ENCODE measurements around the gene ALPK3. TPM values are rescaled to one million over a fixed set of nuclear protein-coding genes. Genes with fewer than 3 reads are reported as not detected.

Gene ALPK3
- total RNA-seq, 4 donors from 2014 or later, result 0.42 to 1.4 (median 0.46) TPM

DNA sequence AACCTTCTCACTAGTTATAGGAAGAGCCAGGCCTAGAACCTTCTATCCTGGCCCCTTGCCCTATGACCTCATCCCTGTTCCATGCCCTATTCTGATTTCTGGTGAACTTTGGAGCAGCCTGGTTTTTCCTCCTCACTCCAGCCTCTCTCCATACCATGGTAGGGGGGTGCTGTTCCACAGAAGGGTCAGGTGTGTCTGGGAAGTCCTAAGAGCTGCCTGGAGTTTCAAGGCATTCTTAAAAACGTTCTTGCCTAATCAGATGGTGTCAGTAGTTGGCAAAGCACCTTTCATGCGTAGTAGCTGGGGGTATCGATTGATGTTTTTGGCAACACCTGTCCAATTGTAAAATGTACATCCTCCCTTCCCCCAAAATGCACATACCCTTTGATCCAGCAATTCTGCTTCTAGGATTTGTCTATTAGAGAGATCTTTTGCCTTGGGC, 16.8 kb upstream of the ALPK3 start:
- intact Hi-C loops (cut with DNase I; ENCODE audit: low total_unique reads), result no loop called here
- TF ChIP-seq POLR2A (IDR thresholded peaks at IDR 0.05), result no peak
- TF ChIP-seq, protein P1, sequence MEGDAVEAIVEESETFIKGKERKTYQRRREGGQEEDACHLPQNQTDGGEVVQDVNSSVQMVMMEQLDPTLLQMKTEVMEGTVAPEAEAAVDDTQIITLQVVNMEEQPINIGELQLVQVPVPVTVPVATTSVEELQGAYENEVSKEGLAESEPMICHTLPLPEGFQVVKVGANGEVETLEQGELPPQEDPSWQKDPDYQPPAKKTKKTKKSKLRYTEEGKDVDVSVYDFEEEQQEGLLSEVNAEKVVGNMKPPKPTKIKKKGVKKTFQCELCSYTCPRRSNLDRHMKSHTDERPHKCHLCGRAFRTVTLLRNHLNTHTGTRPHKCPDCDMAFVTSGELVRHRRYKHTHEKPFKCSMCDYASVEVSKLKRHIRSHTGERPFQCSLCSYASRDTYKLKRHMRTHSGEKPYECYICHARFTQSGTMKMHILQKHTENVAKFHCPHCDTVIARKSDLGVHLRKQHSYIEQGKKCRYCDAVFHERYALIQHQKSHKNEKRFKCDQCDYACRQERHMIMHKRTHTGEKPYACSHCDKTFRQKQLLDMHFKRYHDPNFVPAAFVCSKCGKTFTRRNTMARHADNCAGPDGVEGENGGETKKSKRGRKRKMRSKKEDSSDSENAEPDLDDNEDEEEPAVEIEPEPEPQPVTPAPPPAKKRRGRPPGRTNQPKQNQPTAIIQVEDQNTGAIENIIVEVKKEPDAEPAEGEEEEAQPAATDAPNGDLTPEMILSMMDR (IDR thresholded peaks at IDR 0.05), result no peak
- DNase-seq (ENCODE audit: low spot score in 2 of 2), result peak in 1 of 2 donors; percentile 25
- WGBS, 2 donors, result 84 to 92% methylated on average over 3 of the region's 3 CpGs
- no peak overlapping the region for H3K4me3 ChIP-seq (ENCODE audit: low read depth, poor library complexity, severe bottlenecking)

DNA sequence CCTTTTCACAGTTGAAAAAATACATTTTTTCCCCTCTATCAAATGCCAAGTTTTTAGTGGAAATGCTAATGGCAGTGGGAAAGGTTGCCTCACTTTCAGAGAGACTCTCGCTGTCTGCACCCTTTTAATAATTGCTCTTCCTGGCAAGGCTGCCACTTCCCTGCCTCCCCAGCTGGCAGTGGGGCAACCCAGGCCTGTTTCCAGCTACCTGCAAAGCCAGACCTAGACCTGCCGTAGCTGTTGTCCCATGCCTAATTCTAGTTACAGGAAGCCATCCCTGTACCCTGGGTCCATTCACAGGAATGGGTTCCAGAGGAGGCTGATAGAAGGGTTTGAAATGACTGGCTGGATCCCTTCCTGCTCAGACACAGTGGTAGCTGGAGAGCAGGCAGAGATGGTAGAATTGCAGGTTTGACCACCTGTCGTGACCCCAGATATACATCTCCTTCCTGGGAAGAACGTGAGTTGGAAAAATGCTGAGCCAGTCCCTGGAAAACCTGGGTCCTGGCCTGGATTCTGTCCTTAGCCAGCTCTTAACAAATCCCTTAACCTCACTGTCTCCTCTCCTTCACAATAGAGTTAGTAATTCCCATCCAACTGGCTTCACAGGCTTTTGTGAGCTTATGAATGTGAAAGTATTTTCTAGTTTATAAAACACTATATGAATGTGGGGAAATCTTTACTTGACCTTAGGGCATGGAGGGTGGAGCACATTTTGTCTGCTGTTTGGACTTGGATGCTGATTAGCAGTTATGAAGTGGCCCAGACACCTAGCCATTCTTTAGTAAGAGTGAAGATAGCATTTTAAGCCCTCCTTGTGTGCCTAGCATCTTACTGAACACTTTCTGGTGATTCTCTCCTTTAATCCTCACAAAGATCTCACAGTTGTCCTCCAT, 12.9 kb upstream of the ALPK3 start:
- peak in 1 of 2 donors; percentile 63 for DNase-seq (ENCODE audit: low spot score in 2 of 2)
- WGBS, 2 donors, result 35 to 48% methylated on average over 4 of the region's 4 CpGs
- H3K4me3 ChIP-seq (ENCODE audit: low read depth, poor library complexity, severe bottlenecking), result no peak overlapping the region
- no peak for TF ChIP-seq POLR2A (IDR thresholded peaks at IDR 0.05)
- TF ChIP-seq, protein P1 (IDR thresholded peaks at IDR 0.05), result no peak
- intact Hi-C loops (cut with DNase I; ENCODE audit: low total_unique reads), result no loop called here

DNA sequence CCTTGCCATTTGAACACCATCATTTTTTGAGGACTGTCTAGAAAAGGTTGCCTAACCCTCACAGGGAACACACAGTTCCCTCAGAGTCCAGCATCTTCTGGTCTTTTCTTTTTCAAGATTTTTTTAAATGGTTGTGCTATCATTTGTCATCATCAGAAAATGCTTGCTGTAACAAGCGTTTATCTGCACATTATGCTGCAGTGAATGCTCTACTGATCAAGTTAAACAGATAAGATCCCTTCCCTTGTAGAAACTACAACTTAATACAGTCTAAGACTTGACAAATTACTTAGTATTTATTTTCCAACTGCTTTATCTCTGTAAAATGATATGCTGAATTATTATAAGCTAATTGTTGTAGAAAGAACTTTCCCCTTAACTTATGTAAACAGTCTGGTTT, 11.9 kb upstream of the ALPK3 start:
- WGBS, 2 donors, result 55 to 73% methylated on average over 1 of the region's 1 CpG
- intact Hi-C loops (cut with DNase I; ENCODE audit: low total_unique reads), result no loop called here
- DNase-seq (ENCODE audit: low spot score in 2 of 2), result no peak
- no peak overlapping the region for H3K4me3 ChIP-seq (ENCODE audit: low read depth, poor library complexity, severe bottlenecking)
- TF ChIP-seq POLR2A (IDR thresholded peaks at IDR 0.05), result no peak
- TF ChIP-seq, protein P1 (IDR thresholded peaks at IDR 0.05), result no peak

- TF ChIP-seq POLR2A (IDR thresholded peaks at IDR 0.05), result no peak
- TF ChIP-seq, protein P1 (IDR thresholded peaks at IDR 0.05), result no peak
- 68 to 81% methylated on average over 3 of the region's 3 CpGs for WGBS, 2 donors
- no peak overlapping the region for H3K4me3 ChIP-seq (ENCODE audit: low read depth, poor library complexity, severe bottlenecking)
- DNase-seq (ENCODE audit: low spot score in 2 of 2), result no peak
- intact Hi-C loops (cut with DNase I; ENCODE audit: low total_unique reads), result no loop called here
Observed at GRCh38 chr15:84807228-84807627, 9.9 kb upstream of the ALPK3 start.

GRCh38 chr15:84810073-84810840, 6.9 kb upstream of the ALPK3 start:
- 89 to 90% methylated on average over 7 of the region's 7 CpGs for WGBS, 2 donors
- peak in 1 of 2 donors; percentile 66 for DNase-seq (ENCODE audit: low spot score in 2 of 2)

More at GRCh38 chr15:84810073-84810840, 6.9 kb upstream of the ALPK3 start:
- intact Hi-C loops (cut with DNase I; ENCODE audit: low total_unique reads), result no loop called here
- TF ChIP-seq POLR2A (IDR thresholded peaks at IDR 0.05), result no peak
- TF ChIP-seq, protein P1 (IDR thresholded peaks at IDR 0.05), result no peak
- H3K4me3 ChIP-seq (ENCODE audit: low read depth, poor library complexity, severe bottlenecking), result no peak overlapping the region

Data from lower leg skin (tissue), 4 donors.